Measurements from ENCODE around the gene FOXF1. TPM values are rescaled to one million over a fixed set of nuclear protein-coding genes. Genes with fewer than 3 reads are reported as not detected.

FOXF1 gene
- total RNA-seq, 1 experiment from 2014 or later: not detected

- ATAC-seq: no peak
- CTCF ChIA-PET: interaction anchor here (0.6 to 1.1 kb wide), 2 partner anchors 15 to 289 kb away, joined by 3 to 5 read pairs; no protein-coding TSS in a partner anchor
- no peaks in the 10 kb centered on the region for H3K27me3 Mint-ChIP-seq (ENCODE audit: low read depth)
- no peak overlapping the region for H3K4me3 Mint-ChIP-seq
- no peak overlapping the region for H3K27ac Mint-ChIP-seq
- no peak for DNase-seq (ENCODE audit: low spot score)
- POLR2A ChIA-PET: no interaction called here
- H3K4me1 Mint-ChIP-seq: no peaks in the 10 kb centered on the region
- H3K9me3 Mint-ChIP-seq: no peaks in the 10 kb centered on the region
- TF ChIP-seq FOXP1 (CRISPR knock-in tag; IDR thresholded peaks at IDR 0.05; ENCODE audit: borderline replicate concordance) (no peak), ATF1 (CRISPR knock-in tag; IDR thresholded peaks at IDR 0.05) (no peak), ETV6 (CRISPR knock-in tag; IDR thresholded peaks at IDR 0.05) (no peak), USF1 (CRISPR knock-in tag; IDR thresholded peaks at IDR 0.05) (no peak), TEAD1 (CRISPR knock-in tag; IDR thresholded peaks at IDR 0.05) (no peak), JAZF1 (CRISPR knock-in tag; IDR thresholded peaks at IDR 0.05) (no peak), ESRRA (CRISPR knock-in tag; IDR thresholded peaks at IDR 0.05; ENCODE audit: borderline replicate concordance) (no peak), E2F1 (CRISPR knock-in tag; IDR thresholded peaks at IDR 0.05) (no peak), NFYB (CRISPR knock-in tag; conservative IDR thresholded peaks at IDR 0.05; ENCODE audit: low read depth) (no peak), NFE2L1 (CRISPR knock-in tag; IDR thresholded peaks at IDR 0.05) (no peak), ZNF425 (CRISPR knock-in tag; conservative IDR thresholded peaks at IDR 0.05) (no peak), MYBL2 (CRISPR knock-in tag; IDR thresholded peaks at IDR 0.05) (no peak), NFATC4 (CRISPR knock-in tag; IDR thresholded peaks at IDR 0.05) (no peak), HMGA2 (CRISPR knock-in tag; IDR thresholded peaks at IDR 0.05) (no peak), PRDM15 (CRISPR knock-in tag; IDR thresholded peaks at IDR 0.05) (no peak), PREB (CRISPR knock-in tag; IDR thresholded peaks at IDR 0.05; ENCODE audit: borderline replicate concordance) (no peak)
- peaks cover 5% of the 10 kb centered on the region; the same call in 1 of the 2 replicates for H3K36me3 Mint-ChIP-seq
Measured at GRCh38 chr16:86533076-86533475, 22.7 kb downstream of the FOXF1 start.

- CTCF ChIA-PET: no interaction called here
- ATAC-seq (no peak), DNase-seq (ENCODE audit: low spot score) (no peak)
- Mint-ChIP-seq H3K27me3 (ENCODE audit: low read depth) (no peaks in the 10 kb centered on the region), H3K36me3 (peaks cover 5% of the 10 kb centered on the region; the same call in 1 of the 2 replicates), H3K9me3 (no peaks in the 10 kb centered on the region), H3K4me3 (no peak overlapping the region), H3K27ac (no peak overlapping the region), H3K4me1 (no peaks in the 10 kb centered on the region)
- POLR2A ChIA-PET: no interaction called here
- TF ChIP-seq JUN (CRISPR knock-in tag; IDR thresholded peaks at IDR 0.05) (no peak), ZBTB21 (CRISPR knock-in tag; IDR thresholded peaks at IDR 0.05; ENCODE audit: borderline replicate concordance) (no peak), ATF1 (CRISPR knock-in tag; IDR thresholded peaks at IDR 0.05) (no peak), EMX1 (CRISPR knock-in tag; IDR thresholded peaks at IDR 0.05) (no peak), ESRRA (CRISPR knock-in tag; IDR thresholded peaks at IDR 0.05; ENCODE audit: borderline replicate concordance) (no peak), E2F1 (CRISPR knock-in tag; IDR thresholded peaks at IDR 0.05) (no peak), FOXP4 (CRISPR knock-in tag; IDR thresholded peaks at IDR 0.05) (no peak), TCF7 (CRISPR knock-in tag; IDR thresholded peaks at IDR 0.05; ENCODE audit: low read depth) (no peak), NFYB (CRISPR knock-in tag; conservative IDR thresholded peaks at IDR 0.05; ENCODE audit: low read depth) (no peak), RORB (CRISPR knock-in tag; IDR thresholded peaks at IDR 0.05) (no peak), CREM (CRISPR knock-in tag; IDR thresholded peaks at IDR 0.05) (no peak), ZNF263 (CRISPR knock-in tag; IDR thresholded peaks at IDR 0.05; ENCODE audit: low read depth) (no peak)
Measured at GRCh38 chr16:86533767-86534351, 23.5 kb downstream of the FOXF1 start.

Measured in WTC11 (cell line).